Activated T-cell treated with anti-CD3 and anti-CD28 coated beads, Interleukin-2, amount 50 U/mL, for 48 hours (primary cell): ENCODE measurements around the gene MIF.
"Not testable (repeated sequence)": the region's sequence is repeated elsewhere in the genome, so short reads cannot be mapped to it uniquely, and the experiment has no call there.

Experiments used
- DNase-seq, 2 experiments: peaks; one replicate each; pipeline ENCODE4 v3.0.0-alpha.2; 2020

MIF gene

DNA sequence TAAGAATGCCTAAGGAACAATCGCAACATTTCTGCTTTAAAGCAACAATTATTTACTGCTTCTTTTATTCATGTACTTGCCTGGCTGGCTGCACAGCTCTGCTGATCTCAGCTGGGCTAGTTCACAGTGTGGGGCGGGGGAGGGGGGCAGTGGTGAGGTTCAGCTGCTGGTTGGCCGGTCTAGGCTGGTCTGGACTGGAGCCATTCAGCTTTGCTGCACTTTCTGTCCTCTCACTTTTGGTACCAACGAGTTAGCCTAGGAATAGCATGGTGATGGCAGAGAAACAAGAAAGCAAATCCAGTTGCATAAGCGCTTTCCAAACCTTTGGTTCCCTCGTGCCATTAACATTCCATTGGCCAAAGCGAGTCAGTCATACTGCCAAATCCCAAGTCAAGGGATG is 16.0 kb upstream of the MIF start:
- no peak for DNase-seq

- DNase-seq = no peak
Measured at GRCh38 chr22:23882370-23882769, 11.8 kb upstream of the MIF start.

DNA sequence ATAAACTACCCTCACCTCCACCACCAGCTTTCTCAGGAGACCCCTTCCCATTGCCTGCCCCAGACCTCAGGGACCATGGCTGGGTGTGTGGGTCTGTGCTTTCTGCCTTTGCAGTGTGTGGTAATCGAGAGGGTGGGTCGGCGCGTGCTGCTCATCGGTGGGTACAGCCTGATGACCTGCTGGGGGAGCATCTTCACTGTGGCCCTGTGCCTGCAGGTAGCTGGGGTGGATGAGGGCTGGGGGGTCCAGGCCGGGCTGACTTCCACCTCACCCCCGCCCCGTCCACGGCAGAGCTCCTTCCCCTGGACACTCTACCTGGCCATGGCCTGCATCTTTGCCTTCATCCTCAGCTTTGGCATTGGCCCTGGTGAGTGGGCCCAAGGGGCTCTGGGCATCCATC is 10.5 kb upstream of the MIF start:
- DNase-seq = no peak

DNA sequence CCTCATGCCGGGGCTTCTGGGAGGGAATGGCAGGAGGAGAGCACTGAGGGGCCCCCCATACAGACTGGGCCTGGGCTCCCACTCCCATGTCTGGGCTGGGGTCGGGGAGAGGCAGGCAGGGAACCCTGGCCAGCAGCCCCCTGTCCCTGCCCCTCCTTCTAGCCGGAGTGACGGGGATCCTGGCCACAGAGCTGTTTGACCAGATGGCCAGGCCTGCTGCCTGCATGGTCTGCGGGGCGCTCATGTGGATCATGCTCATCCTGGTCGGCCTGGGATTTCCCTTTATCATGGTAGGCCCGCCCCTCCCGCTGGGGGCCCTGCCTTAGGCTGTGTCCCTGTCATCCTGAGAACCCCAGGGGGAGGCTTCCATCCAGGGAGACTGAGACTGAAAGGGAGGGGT is 10.0 kb upstream of the MIF start:
- DNase-seq = no peak

DNA sequence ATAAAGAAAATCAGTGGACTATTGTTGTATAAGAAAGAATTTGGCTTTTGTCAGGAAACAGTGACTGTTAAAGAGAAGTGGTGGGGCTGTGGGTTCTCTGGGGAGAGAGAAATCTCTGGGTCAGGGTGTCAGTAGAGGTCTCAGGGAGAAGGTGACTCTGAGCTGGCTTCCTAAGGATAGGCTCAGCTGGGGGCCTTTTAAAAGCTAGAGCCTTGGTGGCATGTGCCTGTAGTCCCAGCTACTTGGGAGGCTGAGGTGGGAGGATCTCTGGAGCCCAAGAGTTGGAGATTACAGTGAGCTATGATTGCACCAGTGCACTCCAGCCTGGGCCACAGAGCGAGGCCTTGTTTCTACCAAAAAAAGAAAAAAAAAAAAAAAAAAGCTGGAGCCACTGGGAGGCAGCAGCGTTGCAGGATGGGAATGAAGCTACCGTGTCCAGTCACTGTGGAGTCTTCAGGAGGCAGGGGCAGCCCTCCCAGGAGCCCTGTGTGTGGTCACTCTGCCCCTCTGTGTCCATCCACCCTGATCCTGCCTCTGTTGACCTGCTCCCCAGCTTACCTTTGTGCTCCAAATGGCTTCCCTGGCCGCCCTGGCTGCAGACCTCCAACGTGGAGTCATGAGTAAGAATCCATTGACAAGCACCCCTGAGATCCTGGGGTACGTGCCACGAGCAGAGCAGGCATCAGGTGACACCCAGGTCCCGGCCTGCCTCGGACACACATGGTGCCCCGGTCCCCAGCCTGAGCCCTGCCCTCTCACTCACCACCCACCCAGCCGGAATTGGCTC is 5.4 kb upstream of the MIF start:
- no peak for DNase-seq

- DNase-seq = no peak
Measured at GRCh38 chr22:23889620-23890019, 4.6 kb upstream of the MIF start.

DNA sequence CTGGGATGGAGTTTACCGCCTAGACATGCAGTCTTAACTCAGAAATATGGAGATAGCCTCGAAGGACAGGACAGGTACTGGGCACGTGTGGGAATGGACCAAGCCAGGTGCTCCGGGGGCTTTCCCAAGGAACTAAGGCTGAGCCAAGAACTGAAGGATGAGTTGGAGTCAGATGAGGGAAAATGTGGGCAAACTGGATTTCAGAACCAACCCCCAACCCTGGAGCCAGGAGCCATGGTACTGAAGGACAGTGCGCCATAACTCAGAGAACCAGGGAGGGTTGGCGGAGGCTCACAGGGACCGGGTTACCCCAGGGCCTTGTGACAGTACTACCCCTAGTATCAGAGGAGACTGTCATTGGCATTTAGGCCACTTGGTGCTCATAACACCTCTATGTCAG is 2.5 kb upstream of the MIF start:
- no peak for DNase-seq

DNA sequence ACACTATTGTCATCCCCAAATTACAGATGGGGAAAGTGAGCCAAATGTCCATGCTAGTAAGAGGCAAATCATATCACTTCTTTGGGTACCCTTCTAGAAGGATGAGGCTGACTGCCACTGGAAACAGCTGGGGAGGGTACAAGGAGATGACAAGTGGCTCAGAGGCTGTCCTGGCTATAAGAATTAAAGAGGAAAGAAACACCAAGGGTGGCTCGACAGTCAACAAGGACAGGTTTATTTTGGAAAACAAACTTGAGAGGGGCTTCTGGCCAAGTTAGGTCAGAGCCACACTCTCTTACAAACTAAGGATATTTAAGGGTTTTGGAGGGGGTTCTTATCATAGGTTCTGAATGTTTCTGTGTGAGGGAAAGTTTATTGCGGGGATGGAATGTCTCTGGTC is 2.1 kb upstream of the MIF start:
- no peak for DNase-seq

DNA sequence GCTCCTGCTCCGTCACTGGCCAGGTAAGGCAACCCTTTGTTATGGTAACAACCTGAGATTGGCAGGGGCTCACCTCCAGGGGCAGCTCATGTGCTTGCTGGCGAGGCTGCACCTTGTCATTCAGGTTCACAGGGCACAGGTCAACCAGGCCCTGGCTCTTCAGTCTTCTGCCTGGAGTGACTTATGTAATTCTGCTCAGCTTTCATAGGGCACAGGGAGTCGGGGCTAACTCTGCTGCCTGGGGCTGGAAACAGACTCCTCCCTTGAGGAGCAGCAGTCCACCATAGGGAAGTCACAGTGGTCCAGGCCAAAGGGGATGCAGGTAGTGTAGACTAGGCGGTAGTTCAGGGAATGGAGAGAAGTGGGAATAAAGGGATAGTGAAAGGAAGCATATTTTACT is 1.5 kb upstream of the MIF start:
- DNase-seq = no peak

DNA sequence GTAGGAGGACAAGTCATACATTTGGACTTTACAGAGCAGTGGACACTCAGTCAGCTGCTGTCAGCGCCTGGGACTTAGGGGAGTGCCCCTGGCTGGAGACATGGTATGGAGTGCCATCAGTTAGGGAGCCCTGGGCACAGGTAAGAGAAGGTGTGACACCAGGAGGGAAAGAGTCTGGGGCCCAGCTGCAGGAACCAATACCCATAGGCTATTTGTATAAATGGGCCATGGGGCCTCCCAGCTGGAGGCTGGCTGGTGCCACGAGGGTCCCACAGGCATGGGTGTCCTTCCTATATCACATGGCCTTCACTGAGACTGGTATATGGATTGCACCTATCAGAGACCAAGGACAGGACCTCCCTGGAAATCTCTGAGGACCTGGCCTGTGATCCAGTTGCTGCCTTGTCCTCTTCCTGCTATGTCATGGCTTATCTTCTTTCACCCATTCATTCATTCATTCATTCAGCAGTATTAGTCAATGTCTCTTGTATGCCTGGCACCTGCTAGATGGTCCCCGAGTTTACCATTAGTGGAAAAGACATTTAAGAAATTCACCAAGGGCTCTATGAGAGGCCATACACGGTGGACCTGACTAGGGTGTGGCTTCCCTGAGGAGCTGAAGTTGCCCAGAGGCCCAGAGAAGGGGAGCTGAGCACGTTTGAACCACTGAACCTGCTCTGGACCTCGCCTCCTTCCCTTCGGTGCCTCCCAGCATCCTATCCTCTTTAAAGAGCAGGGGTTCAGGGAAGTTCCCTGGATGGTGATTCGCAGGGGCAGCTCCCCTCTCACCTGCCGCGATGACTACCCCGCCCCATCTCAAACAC is 850 bp upstream of the MIF start:
- DNase-seq = no peak

- DNase-seq = peak; percentile 82 to 86
Measured at GRCh38 chr22:23894710-23895598, 771 bp downstream of the MIF start.

DNA sequence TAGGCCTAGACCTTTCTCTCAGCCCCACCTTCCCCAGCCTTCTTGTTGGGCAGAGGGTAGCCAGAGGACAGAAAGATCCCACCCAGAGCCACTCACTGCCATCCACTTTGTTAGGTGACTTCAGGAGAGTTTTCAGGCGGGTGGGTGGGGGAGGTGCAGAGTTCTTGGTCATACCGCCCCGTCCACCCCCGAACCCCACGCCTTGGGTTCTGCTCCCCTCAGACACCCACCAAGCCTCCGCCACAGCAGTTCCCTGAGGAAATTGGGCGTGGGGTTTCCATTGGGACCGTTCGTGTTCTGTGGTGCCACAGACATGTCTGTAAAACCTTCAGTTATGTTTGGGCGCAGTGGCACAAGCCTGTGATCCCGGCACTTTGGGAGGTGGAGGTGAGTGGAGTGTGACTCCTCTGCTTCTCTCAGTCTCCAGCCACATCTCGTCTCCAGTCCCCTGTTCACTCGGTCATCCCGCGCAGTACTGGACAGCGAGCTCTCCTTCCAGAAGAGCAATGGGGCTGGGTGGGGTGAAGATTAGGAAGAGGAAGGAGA is 1.5 kb downstream of the MIF start:
- DNase-seq = no peak

DNA sequence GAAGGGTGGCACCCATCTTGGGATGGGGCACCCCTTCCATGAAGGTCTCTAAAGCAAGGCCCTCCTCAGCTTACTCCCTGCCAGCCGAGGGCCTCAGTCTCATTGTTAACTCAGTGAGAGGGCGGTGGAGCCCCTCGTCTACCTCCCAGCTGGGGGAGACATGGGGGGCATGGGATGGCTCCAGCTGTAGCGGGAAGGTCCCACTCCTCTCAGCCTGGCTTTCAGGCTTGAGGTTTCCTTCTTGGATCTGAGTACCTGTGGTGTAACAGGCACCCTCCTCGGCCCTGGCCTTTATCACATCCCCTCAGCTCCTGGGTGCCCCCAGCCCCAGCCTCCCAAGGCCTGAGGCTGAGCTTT is 2.0 kb downstream of the MIF start:
- DNase-seq = no peak

- DNase-seq = peak in 1 of 2 experiments; percentile 21
Measured at GRCh38 chr22:23896523-23897186, 2.5 kb downstream of the MIF start.

DNA sequence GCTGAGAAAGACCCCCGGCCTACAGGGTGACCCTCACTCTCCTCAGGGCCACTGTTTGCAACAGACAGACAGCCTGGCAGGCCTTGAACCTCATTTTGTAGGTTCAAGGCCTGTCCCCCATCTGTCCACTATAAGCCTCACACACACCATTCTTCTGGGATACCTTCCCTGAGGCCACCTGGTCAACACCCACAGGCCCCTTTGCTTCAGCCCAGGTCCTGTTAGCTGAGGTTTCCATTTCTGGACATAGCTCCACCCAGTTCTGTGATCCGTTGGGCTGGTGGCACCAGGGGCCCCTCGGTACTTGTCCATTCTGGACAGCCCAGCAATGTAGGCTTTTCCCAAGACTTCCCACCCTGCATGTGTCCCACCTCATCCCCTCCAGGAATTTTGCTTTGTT is 3.1 kb downstream of the MIF start:
- peak in 1 of 2 experiments; percentile 24 for DNase-seq

GRCh38 chr22:23898006-23898974 is 4.1 kb downstream of the MIF start:
- DNase-seq = peak; percentile 26 to 27

DNA sequence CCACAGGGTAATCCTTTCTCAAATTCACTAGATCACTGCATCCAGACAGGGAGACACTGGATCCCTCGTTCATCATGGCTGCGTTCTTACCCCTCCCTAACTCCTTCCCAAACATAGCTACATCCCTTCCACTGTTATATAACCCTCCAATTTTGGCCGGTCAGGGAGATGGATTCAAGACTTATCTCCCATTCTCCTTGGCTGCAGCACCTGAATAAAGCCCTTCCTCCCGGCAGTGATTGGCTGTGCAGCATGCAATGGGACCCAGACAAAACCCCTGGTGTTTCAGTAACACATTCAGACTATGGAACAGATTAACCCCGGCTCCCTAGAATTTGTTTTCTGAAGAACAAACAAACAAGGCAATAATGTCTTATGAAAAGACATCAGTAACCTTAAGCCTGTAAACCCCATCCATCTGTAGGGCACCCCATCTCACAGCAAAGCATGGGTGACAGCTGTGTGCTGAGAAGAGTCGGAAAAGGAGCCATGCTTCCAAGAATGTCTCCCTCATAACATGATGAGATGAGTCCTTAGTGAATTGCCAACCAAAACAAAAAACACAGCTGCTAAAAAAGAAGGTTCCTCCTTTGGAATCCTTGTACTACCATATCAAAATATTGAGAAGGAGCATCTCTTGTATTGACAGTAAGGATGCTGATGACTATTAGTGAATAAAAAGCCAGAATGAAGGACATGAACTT is 5.0 kb downstream of the MIF start:
- no peak for DNase-seq

DNA sequence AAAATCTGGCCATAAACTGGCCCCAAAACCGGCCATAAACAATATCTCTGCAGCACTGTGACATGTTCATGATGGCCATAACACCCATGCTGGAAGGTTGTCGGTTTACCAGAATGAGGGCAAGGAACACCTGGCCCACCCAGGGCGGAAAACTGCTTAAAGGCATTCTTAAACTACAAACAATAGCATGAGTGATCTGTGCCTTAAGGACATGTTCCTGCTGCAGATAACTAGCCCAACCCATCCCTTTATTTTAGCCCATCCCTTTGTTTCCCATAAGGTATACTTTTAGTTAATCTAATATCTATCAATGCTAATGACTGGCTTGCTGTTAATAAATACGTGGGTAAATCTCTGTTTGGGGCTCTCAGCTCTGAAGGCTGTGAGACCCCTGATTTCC is 6.0 kb downstream of the MIF start:
- DNase-seq = not testable (repeated sequence)

- DNase-seq = no peak
Measured at GRCh38 chr22:23901600-23901999, 7.4 kb downstream of the MIF start.

- no peak for DNase-seq
Measured at GRCh38 chr22:23903328-23903971, 9.3 kb downstream of the MIF start.
